ENCODE measurements around the gene MAL.
A peak's percentile ranks its signal among the peaks of the same experiment; 100 is the strongest.

The MAL gene

GRCh38 chr2:95008996-95009395 is 16.5 kb upstream of the MAL start:
- DNase-seq (ENCODE audit: low read depth), result no peak
- H3K4me3 ChIP-seq (ENCODE audit: low read depth, low read length), result no peak overlapping the region
- TF ChIP-seq, protein P1, sequence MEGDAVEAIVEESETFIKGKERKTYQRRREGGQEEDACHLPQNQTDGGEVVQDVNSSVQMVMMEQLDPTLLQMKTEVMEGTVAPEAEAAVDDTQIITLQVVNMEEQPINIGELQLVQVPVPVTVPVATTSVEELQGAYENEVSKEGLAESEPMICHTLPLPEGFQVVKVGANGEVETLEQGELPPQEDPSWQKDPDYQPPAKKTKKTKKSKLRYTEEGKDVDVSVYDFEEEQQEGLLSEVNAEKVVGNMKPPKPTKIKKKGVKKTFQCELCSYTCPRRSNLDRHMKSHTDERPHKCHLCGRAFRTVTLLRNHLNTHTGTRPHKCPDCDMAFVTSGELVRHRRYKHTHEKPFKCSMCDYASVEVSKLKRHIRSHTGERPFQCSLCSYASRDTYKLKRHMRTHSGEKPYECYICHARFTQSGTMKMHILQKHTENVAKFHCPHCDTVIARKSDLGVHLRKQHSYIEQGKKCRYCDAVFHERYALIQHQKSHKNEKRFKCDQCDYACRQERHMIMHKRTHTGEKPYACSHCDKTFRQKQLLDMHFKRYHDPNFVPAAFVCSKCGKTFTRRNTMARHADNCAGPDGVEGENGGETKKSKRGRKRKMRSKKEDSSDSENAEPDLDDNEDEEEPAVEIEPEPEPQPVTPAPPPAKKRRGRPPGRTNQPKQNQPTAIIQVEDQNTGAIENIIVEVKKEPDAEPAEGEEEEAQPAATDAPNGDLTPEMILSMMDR (IDR thresholded peaks at IDR 0.05; ENCODE audit: low read depth, low read length, missing control alignments), result no peak

DNA sequence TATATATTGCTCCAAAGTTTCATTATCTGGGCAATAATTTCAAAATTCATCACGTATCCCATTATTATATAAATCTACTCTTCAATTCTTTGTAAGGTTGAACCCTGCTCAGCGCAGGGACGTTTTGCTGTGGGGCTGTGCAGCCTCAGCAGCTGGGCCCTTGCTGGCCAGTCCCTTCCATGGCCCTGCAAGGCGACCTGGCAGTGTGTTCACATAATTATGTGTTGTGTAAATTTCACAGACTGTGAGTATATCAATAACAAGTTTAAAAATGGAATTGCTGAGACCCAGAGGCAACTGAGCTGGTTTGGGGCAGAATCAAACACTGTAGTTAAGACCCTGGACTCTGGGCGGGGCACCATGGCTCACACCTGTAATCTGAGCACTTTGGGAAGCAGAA is 16.1 kb upstream of the MAL start:
- TF ChIP-seq, protein P1 (IDR thresholded peaks at IDR 0.05; ENCODE audit: low read depth, low read length, missing control alignments), result no peak
- no peak for DNase-seq (ENCODE audit: low read depth)
- no peak overlapping the region for H3K4me3 ChIP-seq (ENCODE audit: low read depth, low read length)

DNA sequence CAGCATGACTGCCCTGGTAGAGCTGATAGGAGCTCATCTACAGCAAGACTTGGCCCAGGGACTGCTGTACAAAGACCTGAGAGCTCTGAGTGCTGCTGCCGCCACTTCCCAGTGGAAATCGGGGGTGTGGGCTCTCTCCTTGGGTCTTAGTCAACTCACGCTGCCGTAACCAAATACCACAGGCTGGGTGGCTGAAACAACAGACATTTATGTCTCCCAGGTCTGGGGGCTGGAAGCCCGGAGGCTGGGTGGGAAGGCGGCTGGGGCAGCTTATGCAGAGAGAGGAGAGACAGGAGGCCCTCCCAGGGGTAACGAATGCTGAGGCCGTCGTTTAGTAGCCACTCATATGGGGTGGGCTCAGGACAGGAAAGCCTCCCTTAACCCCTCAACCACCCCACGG is 15.4 kb upstream of the MAL start:
- no peak for DNase-seq (ENCODE audit: low read depth)
- no peak overlapping the region for H3K4me3 ChIP-seq (ENCODE audit: low read depth, low read length)
- TF ChIP-seq, protein P1 (IDR thresholded peaks at IDR 0.05; ENCODE audit: low read depth, low read length, missing control alignments), result no peak

- no peak for DNase-seq (ENCODE audit: low read depth)
- TF ChIP-seq, protein P1 (IDR thresholded peaks at IDR 0.05; ENCODE audit: low read depth, low read length, missing control alignments), result no peak
- H3K4me3 ChIP-seq (ENCODE audit: low read depth, low read length), result no peak overlapping the region
These were observed 14.8 kb upstream of the MAL start for GRCh38 chr2:95010718-95011117.

- peak; percentile 46 for DNase-seq (ENCODE audit: low read depth)
- TF ChIP-seq, protein P1 (IDR thresholded peaks at IDR 0.05; ENCODE audit: low read depth, low read length, missing control alignments), result no peak
- H3K4me3 ChIP-seq (ENCODE audit: low read depth, low read length), result no peak overlapping the region
These were observed 12.5 kb upstream of the MAL start for GRCh38 chr2:95012881-95013550.

DNA sequence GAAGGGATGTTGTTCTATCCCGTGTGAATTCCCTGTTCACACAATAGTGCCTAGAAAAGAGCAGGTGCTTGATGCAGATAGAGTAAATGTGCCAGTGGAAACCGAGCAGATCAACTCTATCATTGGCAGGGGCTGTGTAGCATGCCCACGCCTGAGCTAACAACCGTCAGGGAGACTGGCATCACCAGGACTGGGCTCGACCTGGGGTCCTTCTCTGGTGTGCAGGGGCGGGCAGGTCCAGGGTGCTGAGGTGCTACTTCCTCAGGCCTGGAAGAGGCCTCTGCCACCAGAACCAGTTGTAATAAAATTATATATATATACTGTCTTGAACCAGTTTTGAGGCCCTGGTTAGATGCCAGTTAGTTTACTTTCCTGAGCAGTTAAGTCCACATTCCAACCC is 11.8 kb upstream of the MAL start:
- H3K4me3 ChIP-seq (ENCODE audit: low read depth, low read length), result no peak overlapping the region
- no peak for DNase-seq (ENCODE audit: low read depth)
- TF ChIP-seq, protein P1 (IDR thresholded peaks at IDR 0.05; ENCODE audit: low read depth, low read length, missing control alignments), result no peak

DNA sequence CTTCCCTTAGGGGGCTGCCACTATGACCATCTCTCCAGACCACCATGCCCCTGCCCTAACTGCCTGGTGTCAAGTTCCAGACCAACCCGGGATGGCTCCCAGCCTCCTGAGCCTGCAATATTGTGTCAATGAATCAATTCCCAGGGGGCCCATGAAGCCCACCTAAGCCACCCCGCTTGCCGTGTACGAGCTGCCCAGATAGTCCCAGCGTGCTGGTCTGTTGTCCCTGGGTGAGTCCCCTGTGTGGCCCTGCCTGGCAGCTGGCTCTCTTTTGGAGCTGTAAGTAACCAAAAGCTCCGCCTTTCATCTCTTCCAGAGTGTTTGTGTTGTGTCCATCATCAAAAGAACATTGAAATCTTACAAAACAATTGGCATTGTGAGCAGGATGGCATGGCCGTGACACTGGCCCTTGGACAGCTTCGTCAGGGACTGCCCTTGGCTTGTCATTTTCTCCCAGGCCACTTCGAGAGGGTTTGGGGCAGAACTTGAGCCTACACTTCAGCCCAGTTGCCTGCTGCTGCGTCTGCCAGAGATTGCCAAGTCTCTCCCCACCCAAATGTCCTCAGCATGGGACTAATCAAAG is 11.3 kb upstream of the MAL start:
- TF ChIP-seq, protein P1 (IDR thresholded peaks at IDR 0.05; ENCODE audit: low read depth, low read length, missing control alignments), result no peak
- H3K4me3 ChIP-seq (ENCODE audit: low read depth, low read length), result no peak overlapping the region
- DNase-seq (ENCODE audit: low read depth), result no peak
